AG04450 (cell line): Measurements from ENCODE around the gene ZNF428. TPM values are rescaled to one million over a fixed set of nuclear protein-coding genes. Genes with fewer than 3 reads are reported as not detected.

ENCODE experiments used
- CTCF ChIA-PET: fragments of 300-600, 350-600 bp; formaldehyde crosslinking; extraction: SDS; loops from one replicate; lab custom pipeline; 2022; ENCODE audit warnings: antibody characterized with exemption, inconsistent platforms; lab: Charles Lee
- POLR2A ChIA-PET: fragments of 350-600 bp; formaldehyde crosslinking; extraction: SDS; loops from one replicate; lab custom pipeline; 2021; ENCODE audit warnings: antibody characterized with exemption, inconsistent platforms; lab: Yijun Ruan, JAX
- DNase-seq: peaks from one replicate; pipeline ENCODE4 v3.0.0-alpha.2; 2011; ENCODE audit warnings: low read depth, low spot score
- H3K27ac ChIP-seq: one replicate; pipeline ENCODE4 v1.5.1; 2012; ENCODE audit warnings: low read depth, low read length, control low read depth
- H3K27me3 ChIP-seq: one replicate; pipeline ENCODE4 v1.6.0; 2012; ENCODE audit warnings: low read length; ENCODE audit not compliant: control insufficient read depth, insufficient read depth
- H3K4me3 ChIP-seq: 2 replicates; pipeline ENCODE4 v1.5.1; 2011; ENCODE audit warnings: mild to moderate bottlenecking, low read depth, low read length, control low read depth
- H3K9me3 ChIP-seq: 2 replicates; pipeline ENCODE4 v1.5.1; 2012; ENCODE audit warnings: low read length; ENCODE audit not compliant: control insufficient read depth, insufficient read depth
- polyA plus RNA-seq: library from polyadenylated mRNA; depleted of rRNA; stranded (reverse); fragments of >200 nt; gene quantifications from 2 replicates; pipeline ENCODE4 v1.2.3, GENCODE V29; 2011
- TF ChIP-seq, protein P1 (sequence below): IDR thresholded peaks from 2 replicates; pipeline ENCODE4 v1.5.1; 2011; ENCODE audit warnings: low read depth, low read length, control low read depth, inconsistent platforms

ZNF428 gene
- polyA plus RNA-seq, 1 experiment = 18.7 TPM

DNA sequence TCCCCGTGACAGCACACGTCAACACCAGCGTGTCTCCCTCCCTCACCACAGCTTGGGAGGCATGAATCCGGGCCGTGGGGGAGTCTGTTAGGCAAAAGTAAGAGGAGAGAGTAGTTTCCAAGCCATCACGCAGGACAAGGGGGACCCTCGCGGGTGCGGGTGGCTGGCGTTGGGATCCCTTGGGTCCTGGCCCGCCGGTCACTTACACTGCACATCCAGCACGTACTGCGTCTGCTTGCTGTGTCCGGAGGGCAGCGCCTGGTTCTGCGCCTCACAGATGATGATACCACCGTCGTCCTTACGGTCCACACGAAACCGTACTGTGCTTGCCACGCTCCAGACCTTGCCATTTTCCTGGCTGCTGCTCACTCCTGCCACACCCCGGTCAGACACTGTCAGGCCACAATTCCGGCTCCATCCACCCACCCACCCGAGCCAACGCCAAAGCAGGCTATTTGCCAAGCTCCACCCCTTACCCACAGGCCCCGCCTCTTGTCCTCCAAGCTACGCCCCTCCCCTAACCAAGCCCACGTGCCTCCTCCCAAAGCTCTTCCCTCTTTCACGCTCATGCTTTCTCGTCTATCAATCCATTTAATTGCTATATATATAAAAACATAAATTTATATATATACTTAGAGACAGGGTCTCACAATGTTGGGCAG is 6.6 kb upstream of the ZNF428 start:
- no peak overlapping the region for H3K4me3 ChIP-seq
- DNase-seq = no peak
- CTCF ChIA-PET = interaction anchor here (0.5 kb wide), 1 partner anchor 37 kb away, joined by 3 read pairs; no protein-coding TSS in a partner anchor

DNA sequence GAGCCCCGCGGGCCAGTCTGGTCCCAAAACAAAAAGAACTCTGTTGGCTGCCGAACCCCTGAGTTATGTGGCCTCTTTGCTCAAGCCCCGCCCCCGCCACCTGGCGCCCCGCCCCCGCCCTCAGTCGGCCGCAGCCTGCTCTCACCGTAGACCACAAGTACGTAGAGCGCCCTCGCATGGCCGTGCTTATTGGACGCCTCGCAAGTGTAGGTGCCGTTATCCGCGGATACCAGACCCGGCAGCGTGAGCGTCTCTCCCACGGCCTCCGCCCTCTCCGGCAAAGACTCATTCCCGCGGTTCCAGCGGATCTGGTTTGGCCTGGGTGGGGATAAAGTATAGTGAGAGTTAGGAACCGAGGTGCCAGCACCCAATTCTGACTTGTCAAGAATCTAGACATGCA is 5.5 kb upstream of the ZNF428 start:
- CTCF ChIA-PET = no interaction called here
- no peak for DNase-seq
- TF ChIP-seq, protein P1, sequence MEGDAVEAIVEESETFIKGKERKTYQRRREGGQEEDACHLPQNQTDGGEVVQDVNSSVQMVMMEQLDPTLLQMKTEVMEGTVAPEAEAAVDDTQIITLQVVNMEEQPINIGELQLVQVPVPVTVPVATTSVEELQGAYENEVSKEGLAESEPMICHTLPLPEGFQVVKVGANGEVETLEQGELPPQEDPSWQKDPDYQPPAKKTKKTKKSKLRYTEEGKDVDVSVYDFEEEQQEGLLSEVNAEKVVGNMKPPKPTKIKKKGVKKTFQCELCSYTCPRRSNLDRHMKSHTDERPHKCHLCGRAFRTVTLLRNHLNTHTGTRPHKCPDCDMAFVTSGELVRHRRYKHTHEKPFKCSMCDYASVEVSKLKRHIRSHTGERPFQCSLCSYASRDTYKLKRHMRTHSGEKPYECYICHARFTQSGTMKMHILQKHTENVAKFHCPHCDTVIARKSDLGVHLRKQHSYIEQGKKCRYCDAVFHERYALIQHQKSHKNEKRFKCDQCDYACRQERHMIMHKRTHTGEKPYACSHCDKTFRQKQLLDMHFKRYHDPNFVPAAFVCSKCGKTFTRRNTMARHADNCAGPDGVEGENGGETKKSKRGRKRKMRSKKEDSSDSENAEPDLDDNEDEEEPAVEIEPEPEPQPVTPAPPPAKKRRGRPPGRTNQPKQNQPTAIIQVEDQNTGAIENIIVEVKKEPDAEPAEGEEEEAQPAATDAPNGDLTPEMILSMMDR = 0 out of 2 replicates have a peak, but pooled peaks have one; percentile 1
- no peak overlapping the region for H3K4me3 ChIP-seq
- H3K9me3 ChIP-seq = peaks cover 5% of the 10 kb centered on the region; the same call in 1 of the 2 replicates
- no peak overlapping the region for H3K27ac ChIP-seq
- POLR2A ChIA-PET = no interaction called here
- H3K27me3 ChIP-seq = no peaks in the 10 kb centered on the region

More for the DNA sequence above, 6.6 kb upstream of the ZNF428 start:
- POLR2A ChIA-PET = interaction anchor here (0.5 kb wide), 1 partner anchor 82 kb away, joined by 4 read pairs; no protein-coding TSS in a partner anchor
- H3K27me3 ChIP-seq = no peaks in the 10 kb centered on the region
- peaks cover 5% of the 10 kb centered on the region; the same call in 1 of the 2 replicates for H3K9me3 ChIP-seq
- no peak overlapping the region for H3K27ac ChIP-seq
- TF ChIP-seq, protein P1 = no peak

DNA sequence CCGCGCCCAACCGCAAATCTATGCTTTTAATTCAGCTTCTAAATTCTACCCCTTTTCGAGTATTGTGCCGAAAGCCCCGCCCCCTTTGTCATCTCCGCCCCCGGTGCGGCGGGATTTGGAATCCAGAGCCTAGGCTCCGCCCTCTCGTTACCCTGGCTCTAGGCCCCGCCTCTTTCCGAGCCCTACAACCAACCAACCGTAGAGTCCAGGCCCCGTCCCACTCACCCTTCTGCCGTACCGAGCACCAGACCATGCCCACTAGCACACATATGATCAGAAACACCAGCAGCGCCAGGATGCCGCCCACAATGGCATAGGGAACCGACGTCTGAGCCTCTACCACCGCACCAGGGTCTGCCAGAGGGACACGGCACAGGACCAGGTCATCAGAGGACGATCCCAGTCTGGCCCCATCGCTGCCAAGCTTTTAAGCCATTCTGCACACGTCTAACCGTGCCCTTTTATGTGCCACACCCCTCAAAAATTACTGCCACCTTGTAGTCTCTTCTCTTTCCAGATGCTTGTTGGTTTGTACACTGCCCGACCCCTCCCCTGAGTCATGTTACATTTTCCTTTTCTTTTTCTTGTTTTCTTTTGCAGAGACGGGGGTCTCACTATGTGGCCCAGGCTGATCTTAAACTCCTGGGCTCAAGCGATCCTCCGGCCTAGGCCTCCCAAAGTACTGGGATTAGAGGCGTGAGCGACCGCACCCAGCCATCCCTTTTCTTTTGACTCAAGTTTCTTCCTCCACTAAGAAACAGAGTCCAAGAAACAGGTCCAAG is 4.7 kb upstream of the ZNF428 start:
- no peaks in the 10 kb centered on the region for H3K27me3 ChIP-seq
- peaks cover 5% of the 10 kb centered on the region; the same call in 1 of the 2 replicates for H3K9me3 ChIP-seq
- CTCF ChIA-PET = no interaction called here
- TF ChIP-seq, protein P1 = no peak
- H3K4me3 ChIP-seq = no peak overlapping the region
- POLR2A ChIA-PET = no interaction called here
- no peak overlapping the region for H3K27ac ChIP-seq
- DNase-seq = no peak

DNA sequence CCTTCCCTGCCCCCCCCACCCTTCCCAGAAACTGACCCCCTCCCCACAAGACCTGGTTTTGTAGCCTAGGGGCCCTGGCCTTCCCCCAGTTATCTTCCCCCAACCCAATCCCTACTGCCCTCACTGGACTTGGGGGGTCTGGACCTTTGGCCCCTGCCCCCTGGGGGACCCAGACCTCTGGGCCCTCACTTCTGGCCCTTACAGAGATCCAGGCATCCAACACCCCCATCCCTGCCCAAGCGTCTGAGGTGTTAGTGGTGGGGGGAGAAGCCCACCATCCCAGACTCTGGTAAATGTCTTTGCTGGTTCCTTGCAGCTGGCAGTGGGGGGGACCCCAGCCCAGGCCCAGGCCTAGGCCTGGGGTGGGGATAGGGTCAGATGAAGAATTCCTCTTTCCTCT is 3.5 kb upstream of the ZNF428 start:
- Histone ChIP-seq H3K27ac (no peak overlapping the region), H3K4me3 (no peak overlapping the region), H3K27me3 (no peaks in the 10 kb centered on the region), H3K9me3 (peaks cover 5% of the 10 kb centered on the region; the same call in 1 of the 2 replicates)
- no peak for DNase-seq
- POLR2A ChIA-PET = no interaction called here
- TF ChIP-seq, protein P1 = no peak
- CTCF ChIA-PET = no interaction called here

DNA sequence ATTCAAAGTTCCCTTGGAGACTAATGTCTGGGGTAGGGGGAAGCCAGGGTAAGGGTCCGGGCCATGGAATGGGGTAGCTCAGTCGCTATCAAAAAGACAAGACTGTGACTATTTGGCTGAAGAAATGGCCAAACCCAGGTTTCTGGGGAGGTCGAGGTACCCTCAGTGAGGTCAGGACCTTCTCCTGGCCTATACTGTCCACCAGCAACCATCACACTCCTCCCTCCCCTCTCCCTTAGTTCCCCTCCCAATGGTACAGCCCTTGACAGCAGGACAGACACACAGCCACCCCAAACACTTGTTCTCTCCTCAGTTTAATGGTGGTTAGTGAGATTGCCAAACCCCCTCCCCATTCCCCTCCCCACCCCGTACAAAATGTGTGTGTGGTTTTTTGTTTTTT is 2.6 kb upstream of the ZNF428 start:
- no peak for DNase-seq
- ChIA-PET POLR2A (no interaction called here), CTCF (no interaction called here)
- H3K9me3 ChIP-seq = peaks cover 5% of the 10 kb centered on the region; the same call in 1 of the 2 replicates
- no peak overlapping the region for H3K27ac ChIP-seq
- H3K27me3 ChIP-seq = no peaks in the 10 kb centered on the region
- TF ChIP-seq, protein P1 = no peak
- no peak overlapping the region for H3K4me3 ChIP-seq
